Measurements from ENCODE around the gene TMCC2.

DNA sequence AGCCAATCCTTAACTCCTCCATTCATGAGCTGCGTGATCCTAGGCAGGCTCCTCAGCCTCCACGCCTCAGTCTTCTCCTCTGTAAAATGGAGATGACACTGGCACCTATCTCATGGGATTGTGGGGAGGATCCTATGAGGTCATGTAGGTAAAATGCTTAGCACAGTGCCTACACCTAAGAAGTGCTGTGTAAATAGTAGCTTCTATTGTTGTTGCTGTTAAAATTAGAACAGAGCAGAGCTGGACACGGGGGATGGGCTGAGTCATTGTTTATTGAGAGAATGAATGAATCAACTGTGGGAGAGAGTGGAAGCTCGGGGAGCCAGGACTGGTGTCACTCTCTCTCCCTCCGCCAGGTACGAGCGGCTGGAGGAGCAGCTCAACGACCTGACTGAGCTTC is 43.0 kb downstream of the TMCC2 start:
- TF ChIP-seq CTCF (conservative IDR thresholded peaks at IDR 0.05; ENCODE audit: low read depth in 2 of 2), result no peak
- TF ChIP-seq POLR2AphosphoS5 (IDR thresholded peaks at IDR 0.05; ENCODE audit: low read depth), result no peak
- no peak for TF ChIP-seq JUNB (IDR thresholded peaks at IDR 0.05; ENCODE audit: unreplicated experiment)
- no peak for TF ChIP-seq EZH2 (IDR thresholded peaks at IDR 0.05; ENCODE audit: low read depth, unreplicated experiment)

All from GM23338 (cell line).